Neural crest cell (in vitro differentiated cells): ENCODE data around the gene TTN. TPM values are rescaled to one million over a fixed set of nuclear protein-coding genes. Genes with fewer than 3 reads are reported as not detected.

ENCODE experiments used
- DNase-seq: peaks from one replicate; pipeline ENCODE4 v3.0.0; 2021; ENCODE audit warnings: low read depth, mixed read lengths, low spot score
- H3K27ac Mint-ChIP-seq: one replicate; pipeline ENCODE4 v1.8.0; 2021; ENCODE audit warnings: mild to moderate bottlenecking, mixed read lengths; ENCODE audit not compliant: unreplicated experiment
- H3K27me3 Mint-ChIP-seq: 2 replicates; pipeline ENCODE4 v1.8.0; 2021; ENCODE audit warnings: low read depth, mild to moderate bottlenecking, mixed read lengths
- H3K36me3 Mint-ChIP-seq: 2 replicates; pipeline ENCODE4 v1.8.0; 2021; ENCODE audit warnings: low read depth, mild to moderate bottlenecking, mixed read lengths
- H3K4me1 Mint-ChIP-seq: 2 replicates; pipeline ENCODE4 v1.8.0; 2021; ENCODE audit warnings: mixed read lengths
- H3K4me3 Mint-ChIP-seq: one replicate; pipeline ENCODE4 v1.8.0; 2021; ENCODE audit warnings: mild to moderate bottlenecking, mixed read lengths
- H3K9me3 Mint-ChIP-seq: 2 replicates; pipeline ENCODE4 v1.8.0; 2021; ENCODE audit warnings: mixed read lengths
- CTCF ChIP-seq: fragments of 200-600 bp; sonication (generic); conservative IDR thresholded peaks from 2 replicates; pipeline ENCODE4 v1.5.0; 2021; ENCODE audit warnings: antibody characterized with exemption, mild to moderate bottlenecking
- total RNA-seq: library from RNA; stranded (reverse); gene quantifications from 2 replicates; pipeline ENCODE4 v1.2.1, GENCODE V29; 2021

TTN gene
- total RNA-seq, 1 donor from 2014 or later = under 0.01 TPM

DNA sequence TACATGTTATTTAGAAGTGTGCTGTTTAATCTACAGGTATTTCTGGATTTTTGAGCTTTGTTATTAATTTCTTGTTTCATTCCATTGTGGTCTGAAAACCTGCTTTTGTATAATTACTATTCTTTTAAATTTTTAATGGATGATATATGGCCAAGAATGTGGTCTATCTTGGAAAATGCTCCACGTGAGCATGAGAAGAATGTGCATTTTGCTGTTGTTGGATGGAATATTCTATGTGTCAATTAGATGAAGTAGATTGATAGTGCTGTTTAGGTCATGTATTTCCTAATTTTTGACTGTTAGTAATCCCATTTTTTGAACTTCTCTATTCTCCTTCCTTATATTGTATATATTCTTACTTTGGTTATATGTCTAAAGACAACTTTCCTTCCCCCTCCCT, 19.9 kb upstream of the TTN start:
- Mint-ChIP-seq H3K4me3 (no peak overlapping the region), H3K4me1 (peaks cover 5% of the 10 kb centered on the region), H3K27ac (no peak overlapping the region), H3K36me3 (no peaks in the 10 kb centered on the region), H3K9me3 (no peaks in the 10 kb centered on the region), H3K27me3 (no peaks in the 10 kb centered on the region)
- DNase-seq = no peak
- TF ChIP-seq CTCF = no peak

- no peak for TF ChIP-seq CTCF
- DNase-seq = no peak
- Mint-ChIP-seq H3K36me3 (no peaks in the 10 kb centered on the region), H3K4me3 (no peak overlapping the region), H3K27me3 (no peaks in the 10 kb centered on the region), H3K9me3 (no peaks in the 10 kb centered on the region), H3K27ac (no peak overlapping the region), H3K4me1 (peaks cover 5% of the 10 kb centered on the region)
These were observed 18.0 kb upstream of the TTN start for GRCh38 chr2:178825183-178825582.

GRCh38 chr2:178824181-178824580, 17.0 kb upstream of the TTN start:
- H3K27me3 Mint-ChIP-seq = no peaks in the 10 kb centered on the region
- H3K4me1 Mint-ChIP-seq = peaks cover 4% of the 10 kb centered on the region
- H3K9me3 Mint-ChIP-seq = no peaks in the 10 kb centered on the region
- H3K36me3 Mint-ChIP-seq = no peaks in the 10 kb centered on the region
- TF ChIP-seq CTCF = no peak
- DNase-seq = no peak
- no peak overlapping the region for H3K27ac Mint-ChIP-seq
- no peak overlapping the region for H3K4me3 Mint-ChIP-seq

DNA sequence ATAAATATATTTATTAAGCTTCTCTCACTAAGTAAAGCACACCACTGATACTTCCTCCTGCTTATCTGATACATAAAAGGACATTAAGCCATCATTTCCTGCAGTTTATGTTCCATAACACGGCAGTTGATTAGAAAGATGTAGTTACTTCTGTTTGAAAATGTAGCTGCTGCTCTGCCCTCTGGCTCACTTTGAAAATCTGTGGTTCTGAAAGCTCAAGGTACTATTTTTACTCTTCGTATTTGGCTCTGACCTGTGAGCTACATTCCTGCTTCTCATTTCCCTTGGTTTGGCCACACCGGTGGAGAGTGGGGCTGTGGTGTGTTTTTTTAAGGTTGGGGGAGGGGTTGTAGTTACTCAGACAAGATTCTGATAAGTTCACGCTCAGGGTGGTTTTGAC, 12.8 kb upstream of the TTN start:
- no peak for TF ChIP-seq CTCF
- H3K27me3 Mint-ChIP-seq = peaks cover 5% of the 10 kb centered on the region
- peak overlapping the region; percentile 20 for H3K27ac Mint-ChIP-seq
- H3K36me3 Mint-ChIP-seq = no peaks in the 10 kb centered on the region
- no peak for DNase-seq
- no peak overlapping the region for H3K4me3 Mint-ChIP-seq
- H3K4me1 Mint-ChIP-seq = no peaks in the 10 kb centered on the region
- no peaks in the 10 kb centered on the region for H3K9me3 Mint-ChIP-seq

GRCh38 chr2:178819147-178819875, 12.1 kb upstream of the TTN start:
- H3K36me3 Mint-ChIP-seq = no peaks in the 10 kb centered on the region
- no peak overlapping the region for H3K4me3 Mint-ChIP-seq
- H3K9me3 Mint-ChIP-seq = no peaks in the 10 kb centered on the region
- no peak overlapping the region for H3K27ac Mint-ChIP-seq
- no peak for TF ChIP-seq CTCF
- no peaks in the 10 kb centered on the region for H3K4me1 Mint-ChIP-seq
- no peak for DNase-seq
- H3K27me3 Mint-ChIP-seq = peaks cover 5% of the 10 kb centered on the region
